GM23338 (cell line): ENCODE data around the gene FGFR3. TPM values are rescaled to one million over a fixed set of nuclear protein-coding genes. Genes with fewer than 3 reads are reported as not detected.

Source experiments
- ATAC-seq: fragments of 200-7000 bp; cut with Tn5 transposase; 3 replicates; pipeline ENCODE4 v1.9.1; 2020
- DNase-seq: peaks from one replicate; pipeline ENCODE4 v3.0.0-alpha.2; 2015; ENCODE audit warnings: low spot score
- H2AFZ ChIP-seq: fragments of 200-600 bp; sonication (generic); 2 replicates; pipeline ENCODE4 v1.8.0; 2016; ENCODE audit warnings: antibody characterized with exemption, mild to moderate bottlenecking, moderate library complexity
- H3F3A ChIP-seq: fragments of 200-600 bp; sonication (generic); replicated peaks from 2 replicates; pipeline ENCODE4 v1.8.0; 2017; ENCODE audit warnings: antibody characterized with exemption, mixed run types, low read depth
- H3K27ac ChIP-seq: fragments of 200-600 bp; sonication (generic); 2 replicates; pipeline ENCODE4 v1.6.1; 2016; ENCODE audit warnings: low read depth
- H3K27me3 ChIP-seq: fragments of 200-600 bp; sonication (generic); 2 replicates; pipeline ENCODE4 v1.8.0; 2016; ENCODE audit warnings: mild to moderate bottlenecking, mixed run types, moderate library complexity; ENCODE audit not compliant: insufficient read depth
- H3K36me3 ChIP-seq: fragments of 200-600 bp; sonication (generic); 2 replicates; pipeline ENCODE4 v1.8.0; 2016; ENCODE audit warnings: mild to moderate bottlenecking; ENCODE audit not compliant: insufficient read depth
- H3K4me1 ChIP-seq: fragments of 200-600 bp; sonication (generic); 2 replicates; pipeline ENCODE4 v1.8.0; 2016; ENCODE audit warnings: mild to moderate bottlenecking, moderate library complexity; ENCODE audit not compliant: insufficient read depth
- H3K4me2 ChIP-seq: fragments of 200-600 bp; sonication (generic); 2 replicates; pipeline ENCODE4 v1.7.1; 2017; ENCODE audit warnings: mixed run types
- H3K4me3 ChIP-seq: fragments of 200-600 bp; sonication (generic); 2 replicates; pipeline ENCODE4 v1.6.1; 2016; ENCODE audit warnings: mixed run types
- H3K79me2 ChIP-seq: fragments of 200-600 bp; sonication (generic); replicated peaks from 2 replicates; pipeline ENCODE4 v1.8.0; 2017; ENCODE audit warnings: mild to moderate bottlenecking; ENCODE audit not compliant: insufficient read depth
- H3K9me2 ChIP-seq: fragments of 200-600 bp; sonication (generic); 2 replicates; pipeline ENCODE4 v1.8.0; 2017; ENCODE audit not compliant: insufficient read depth
- H4K20me1 ChIP-seq: fragments of 200-600 bp; sonication (generic); replicated peaks from 2 replicates; pipeline ENCODE4 v1.8.0; 2017; ENCODE audit warnings: mild to moderate bottlenecking; ENCODE audit not compliant: insufficient read depth
- H3K27ac Mint-ChIP-seq: 2 replicates; pipeline ENCODE4 v1.8.0; 2020; ENCODE audit warnings: inconsistent platforms, mild to moderate bottlenecking, moderate library complexity, mixed read lengths
- H3K27me3 Mint-ChIP-seq: 3 replicates; pipeline ENCODE4 v1.8.0; 2022; ENCODE audit warnings: low read depth, mild to moderate bottlenecking, moderate library complexity, mixed read lengths, inconsistent platforms; ENCODE audit not compliant: insufficient read depth, poor library complexity
- H3K36me3 Mint-ChIP-seq: 3 replicates; pipeline ENCODE4 v1.8.0; 2021; ENCODE audit warnings: low read depth, mild to moderate bottlenecking, inconsistent platforms, moderate library complexity, mixed read lengths
- H3K4me1 Mint-ChIP-seq: 3 replicates; pipeline ENCODE4 v1.8.0; 2020; ENCODE audit warnings: mild to moderate bottlenecking, inconsistent platforms, mixed read lengths
- H3K4me3 Mint-ChIP-seq: 3 replicates; pipeline ENCODE4 v1.8.0; 2021; ENCODE audit warnings: moderate library complexity, mild to moderate bottlenecking, inconsistent platforms, mixed read lengths
- H3K9me3 Mint-ChIP-seq: 3 replicates; pipeline ENCODE4 v1.8.0; 2020; ENCODE audit warnings: moderate library complexity, mild to moderate bottlenecking, inconsistent platforms, mixed read lengths
- CREB1 ChIP-seq: fragments of 250-450 bp; sonication (Bioruptor Pico); IDR thresholded peaks from 2 replicates; pipeline ENCODE4 v1.5.0; 2020; ENCODE audit warnings: low read depth, mild to moderate bottlenecking, moderate library complexity
- ETS1 ChIP-seq: IDR thresholded peaks from 2 replicates; pipeline ENCODE4 v1.6.1; 2016; ENCODE audit warnings: antibody characterized with exemption
- EZH2 ChIP-seq: fragments of 200-600 bp; sonication (generic); IDR thresholded peaks from one replicate; pipeline ENCODE4 v1.8.0; 2017; ENCODE audit warnings: antibody characterized with exemption, mild to moderate bottlenecking, low read depth; ENCODE audit not compliant: unreplicated experiment
- EZH2phosphoT487 ChIP-seq: fragments of 200-600 bp; sonication (generic); IDR thresholded peaks from one replicate; pipeline ENCODE4 v1.8.1; 2018; ENCODE audit warnings: antibody characterized with exemption; ENCODE audit not compliant: unreplicated experiment
- JUNB ChIP-seq: IDR thresholded peaks from one replicate; pipeline ENCODE4 v1.6.1; 2016; ENCODE audit warnings: antibody characterized with exemption; ENCODE audit not compliant: unreplicated experiment
- NANOG ChIP-seq: IDR thresholded peaks from 2 replicates; pipeline ENCODE4 v1.6.1; 2016; ENCODE audit warnings: antibody characterized with exemption, borderline replicate concordance
- POLR2AphosphoS5 ChIP-seq: IDR thresholded peaks from 2 replicates; pipeline ENCODE4 v1.6.1; 2016; ENCODE audit warnings: antibody characterized with exemption, low read depth
- STAT1 ChIP-seq: IDR thresholded peaks from one replicate; pipeline ENCODE4 v1.6.1; 2016; ENCODE audit warnings: antibody characterized with exemption; ENCODE audit not compliant: unreplicated experiment
- ZNF114 ChIP-seq: fragments of 250-450 bp; sonication (Bioruptor Pico); IDR thresholded peaks from 2 replicates; pipeline ENCODE4 v1.5.0; 2020; ENCODE audit warnings: mild to moderate bottlenecking, moderate library complexity
- ZNF331 ChIP-seq: fragments of 250-450 bp; sonication (Bioruptor Pico); IDR thresholded peaks from 2 replicates; pipeline ENCODE4 v1.5.0; 2020; ENCODE audit warnings: low read depth, mild to moderate bottlenecking, moderate library complexity
- polyA plus RNA-seq: library from polyadenylated mRNA; unstranded; fragments of >200 nt; fragmentation: Nextera tagmentation; extraction: Ambion mirVana; gene quantifications from 2 replicates; pipeline ENCODE4 v1.2.1, GENCODE V29; 2016
- total RNA-seq: library from RNA; depleted of rRNA; stranded (reverse); fragments of >200 nt; shearing (Covaris generic); gene quantifications from 2 replicates; pipeline ENCODE4 v1.2.3, GENCODE V29; 2014
- TF ChIP-seq, protein P1 (sequence below): IDR thresholded peaks from one replicate; pipeline ENCODE4 v1.6.1; 2018; ENCODE audit warnings: antibody characterized with exemption; ENCODE audit not compliant: unreplicated experiment
- TF ChIP-seq, protein P2 (sequence below), 2 experiments: fragments of 200-600 bp in 1 of 2; sonication (generic) in 1 of 2; conservative IDR thresholded peaks; 2 replicates each; pipeline versions ENCODE4 v1.5.1 to v1.6.1; 2016 to 2017; ENCODE audit warnings: antibody characterized with exemption in 2 of 2, low read depth in 2 of 2, mild to moderate bottlenecking in 2 of 2, moderate library complexity in 1 of 2
- TF ChIP-seq, protein P3 (sequence below): fragments of 250-450 bp; sonication (Bioruptor Pico); IDR thresholded peaks from 2 replicates; pipeline ENCODE4 v1.5.0; 2020; ENCODE audit warnings: mild to moderate bottlenecking, moderate library complexity

FGFR3 gene
- total and polyA plus RNA-seq, 2 experiments from 2014 or later = 3.6 to 17.4 TPM

DNA sequence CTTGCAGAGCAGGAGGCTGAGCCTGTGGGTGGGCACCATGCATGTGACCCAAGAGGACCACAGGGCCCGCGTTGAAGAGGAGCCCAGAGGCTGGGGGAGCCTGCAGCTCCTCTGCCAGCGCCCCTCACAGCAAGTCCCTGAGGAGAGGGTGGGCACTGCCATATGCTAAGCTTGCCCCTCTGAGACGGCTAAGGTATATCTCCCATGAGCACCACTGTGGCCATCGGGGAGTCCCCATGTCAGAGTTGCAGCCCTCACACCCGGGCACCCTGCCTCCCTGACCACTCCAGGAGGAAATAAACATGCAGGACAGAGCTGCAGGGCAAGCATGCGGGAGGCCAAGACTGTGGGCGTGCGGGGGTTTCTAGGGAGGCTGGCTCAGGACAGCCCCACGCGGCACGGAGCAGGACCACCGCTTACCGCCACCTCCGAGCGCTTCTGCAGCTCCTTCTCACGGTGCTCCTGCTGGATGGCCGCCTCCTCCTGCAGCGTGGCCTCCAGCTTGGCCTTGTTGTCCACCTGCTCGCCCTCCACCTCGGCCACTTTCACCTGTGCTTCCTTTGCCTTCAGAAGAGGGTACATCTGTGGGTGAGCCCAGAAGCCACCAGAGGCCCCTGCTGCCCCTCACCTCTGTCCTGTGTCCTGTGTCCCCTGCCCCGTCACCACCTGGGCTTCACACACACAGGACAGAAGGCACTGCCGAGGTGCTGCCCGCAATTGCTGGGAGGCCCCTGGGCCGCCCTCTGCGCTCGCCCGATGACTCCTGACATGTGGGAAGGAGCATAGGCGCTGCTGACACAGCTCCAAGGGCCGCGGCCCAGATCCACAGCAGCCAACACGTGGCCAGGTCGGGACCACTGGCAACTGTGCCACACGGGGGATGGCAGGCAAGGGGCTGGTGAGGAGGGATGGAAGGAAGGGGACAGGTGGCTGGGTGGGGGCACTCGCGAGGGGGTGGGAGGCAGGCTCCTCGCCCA lies 29.8 kb downstream of the FGFR3 start:
- TF ChIP-seq, protein P1, sequence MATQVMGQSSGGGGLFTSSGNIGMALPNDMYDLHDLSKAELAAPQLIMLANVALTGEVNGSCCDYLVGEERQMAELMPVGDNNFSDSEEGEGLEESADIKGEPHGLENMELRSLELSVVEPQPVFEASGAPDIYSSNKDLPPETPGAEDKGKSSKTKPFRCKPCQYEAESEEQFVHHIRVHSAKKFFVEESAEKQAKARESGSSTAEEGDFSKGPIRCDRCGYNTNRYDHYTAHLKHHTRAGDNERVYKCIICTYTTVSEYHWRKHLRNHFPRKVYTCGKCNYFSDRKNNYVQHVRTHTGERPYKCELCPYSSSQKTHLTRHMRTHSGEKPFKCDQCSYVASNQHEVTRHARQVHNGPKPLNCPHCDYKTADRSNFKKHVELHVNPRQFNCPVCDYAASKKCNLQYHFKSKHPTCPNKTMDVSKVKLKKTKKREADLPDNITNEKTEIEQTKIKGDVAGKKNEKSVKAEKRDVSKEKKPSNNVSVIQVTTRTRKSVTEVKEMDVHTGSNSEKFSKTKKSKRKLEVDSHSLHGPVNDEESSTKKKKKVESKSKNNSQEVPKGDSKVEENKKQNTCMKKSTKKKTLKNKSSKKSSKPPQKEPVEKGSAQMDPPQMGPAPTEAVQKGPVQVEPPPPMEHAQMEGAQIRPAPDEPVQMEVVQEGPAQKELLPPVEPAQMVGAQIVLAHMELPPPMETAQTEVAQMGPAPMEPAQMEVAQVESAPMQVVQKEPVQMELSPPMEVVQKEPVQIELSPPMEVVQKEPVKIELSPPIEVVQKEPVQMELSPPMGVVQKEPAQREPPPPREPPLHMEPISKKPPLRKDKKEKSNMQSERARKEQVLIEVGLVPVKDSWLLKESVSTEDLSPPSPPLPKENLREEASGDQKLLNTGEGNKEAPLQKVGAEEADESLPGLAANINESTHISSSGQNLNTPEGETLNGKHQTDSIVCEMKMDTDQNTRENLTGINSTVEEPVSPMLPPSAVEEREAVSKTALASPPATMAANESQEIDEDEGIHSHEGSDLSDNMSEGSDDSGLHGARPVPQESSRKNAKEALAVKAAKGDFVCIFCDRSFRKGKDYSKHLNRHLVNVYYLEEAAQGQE = no peak
- TF ChIP-seq ZNF114 (CRISPR knock-in tag) (no peak), ZNF331 (CRISPR knock-in tag) (no peak), NANOG (no peak), EZH2phosphoT487 (no peak), JUNB (no peak), POLR2AphosphoS5 (no peak), EZH2 (no peak), CREB1 (no peak), STAT1 (no peak), ETS1 (no peak)
- TF ChIP-seq, protein P2, sequence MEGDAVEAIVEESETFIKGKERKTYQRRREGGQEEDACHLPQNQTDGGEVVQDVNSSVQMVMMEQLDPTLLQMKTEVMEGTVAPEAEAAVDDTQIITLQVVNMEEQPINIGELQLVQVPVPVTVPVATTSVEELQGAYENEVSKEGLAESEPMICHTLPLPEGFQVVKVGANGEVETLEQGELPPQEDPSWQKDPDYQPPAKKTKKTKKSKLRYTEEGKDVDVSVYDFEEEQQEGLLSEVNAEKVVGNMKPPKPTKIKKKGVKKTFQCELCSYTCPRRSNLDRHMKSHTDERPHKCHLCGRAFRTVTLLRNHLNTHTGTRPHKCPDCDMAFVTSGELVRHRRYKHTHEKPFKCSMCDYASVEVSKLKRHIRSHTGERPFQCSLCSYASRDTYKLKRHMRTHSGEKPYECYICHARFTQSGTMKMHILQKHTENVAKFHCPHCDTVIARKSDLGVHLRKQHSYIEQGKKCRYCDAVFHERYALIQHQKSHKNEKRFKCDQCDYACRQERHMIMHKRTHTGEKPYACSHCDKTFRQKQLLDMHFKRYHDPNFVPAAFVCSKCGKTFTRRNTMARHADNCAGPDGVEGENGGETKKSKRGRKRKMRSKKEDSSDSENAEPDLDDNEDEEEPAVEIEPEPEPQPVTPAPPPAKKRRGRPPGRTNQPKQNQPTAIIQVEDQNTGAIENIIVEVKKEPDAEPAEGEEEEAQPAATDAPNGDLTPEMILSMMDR (conservative IDR thresholded peaks at IDR 0.05; ENCODE audit: low read depth in 2 of 2) = no peak
- TF ChIP-seq, protein P3, sequence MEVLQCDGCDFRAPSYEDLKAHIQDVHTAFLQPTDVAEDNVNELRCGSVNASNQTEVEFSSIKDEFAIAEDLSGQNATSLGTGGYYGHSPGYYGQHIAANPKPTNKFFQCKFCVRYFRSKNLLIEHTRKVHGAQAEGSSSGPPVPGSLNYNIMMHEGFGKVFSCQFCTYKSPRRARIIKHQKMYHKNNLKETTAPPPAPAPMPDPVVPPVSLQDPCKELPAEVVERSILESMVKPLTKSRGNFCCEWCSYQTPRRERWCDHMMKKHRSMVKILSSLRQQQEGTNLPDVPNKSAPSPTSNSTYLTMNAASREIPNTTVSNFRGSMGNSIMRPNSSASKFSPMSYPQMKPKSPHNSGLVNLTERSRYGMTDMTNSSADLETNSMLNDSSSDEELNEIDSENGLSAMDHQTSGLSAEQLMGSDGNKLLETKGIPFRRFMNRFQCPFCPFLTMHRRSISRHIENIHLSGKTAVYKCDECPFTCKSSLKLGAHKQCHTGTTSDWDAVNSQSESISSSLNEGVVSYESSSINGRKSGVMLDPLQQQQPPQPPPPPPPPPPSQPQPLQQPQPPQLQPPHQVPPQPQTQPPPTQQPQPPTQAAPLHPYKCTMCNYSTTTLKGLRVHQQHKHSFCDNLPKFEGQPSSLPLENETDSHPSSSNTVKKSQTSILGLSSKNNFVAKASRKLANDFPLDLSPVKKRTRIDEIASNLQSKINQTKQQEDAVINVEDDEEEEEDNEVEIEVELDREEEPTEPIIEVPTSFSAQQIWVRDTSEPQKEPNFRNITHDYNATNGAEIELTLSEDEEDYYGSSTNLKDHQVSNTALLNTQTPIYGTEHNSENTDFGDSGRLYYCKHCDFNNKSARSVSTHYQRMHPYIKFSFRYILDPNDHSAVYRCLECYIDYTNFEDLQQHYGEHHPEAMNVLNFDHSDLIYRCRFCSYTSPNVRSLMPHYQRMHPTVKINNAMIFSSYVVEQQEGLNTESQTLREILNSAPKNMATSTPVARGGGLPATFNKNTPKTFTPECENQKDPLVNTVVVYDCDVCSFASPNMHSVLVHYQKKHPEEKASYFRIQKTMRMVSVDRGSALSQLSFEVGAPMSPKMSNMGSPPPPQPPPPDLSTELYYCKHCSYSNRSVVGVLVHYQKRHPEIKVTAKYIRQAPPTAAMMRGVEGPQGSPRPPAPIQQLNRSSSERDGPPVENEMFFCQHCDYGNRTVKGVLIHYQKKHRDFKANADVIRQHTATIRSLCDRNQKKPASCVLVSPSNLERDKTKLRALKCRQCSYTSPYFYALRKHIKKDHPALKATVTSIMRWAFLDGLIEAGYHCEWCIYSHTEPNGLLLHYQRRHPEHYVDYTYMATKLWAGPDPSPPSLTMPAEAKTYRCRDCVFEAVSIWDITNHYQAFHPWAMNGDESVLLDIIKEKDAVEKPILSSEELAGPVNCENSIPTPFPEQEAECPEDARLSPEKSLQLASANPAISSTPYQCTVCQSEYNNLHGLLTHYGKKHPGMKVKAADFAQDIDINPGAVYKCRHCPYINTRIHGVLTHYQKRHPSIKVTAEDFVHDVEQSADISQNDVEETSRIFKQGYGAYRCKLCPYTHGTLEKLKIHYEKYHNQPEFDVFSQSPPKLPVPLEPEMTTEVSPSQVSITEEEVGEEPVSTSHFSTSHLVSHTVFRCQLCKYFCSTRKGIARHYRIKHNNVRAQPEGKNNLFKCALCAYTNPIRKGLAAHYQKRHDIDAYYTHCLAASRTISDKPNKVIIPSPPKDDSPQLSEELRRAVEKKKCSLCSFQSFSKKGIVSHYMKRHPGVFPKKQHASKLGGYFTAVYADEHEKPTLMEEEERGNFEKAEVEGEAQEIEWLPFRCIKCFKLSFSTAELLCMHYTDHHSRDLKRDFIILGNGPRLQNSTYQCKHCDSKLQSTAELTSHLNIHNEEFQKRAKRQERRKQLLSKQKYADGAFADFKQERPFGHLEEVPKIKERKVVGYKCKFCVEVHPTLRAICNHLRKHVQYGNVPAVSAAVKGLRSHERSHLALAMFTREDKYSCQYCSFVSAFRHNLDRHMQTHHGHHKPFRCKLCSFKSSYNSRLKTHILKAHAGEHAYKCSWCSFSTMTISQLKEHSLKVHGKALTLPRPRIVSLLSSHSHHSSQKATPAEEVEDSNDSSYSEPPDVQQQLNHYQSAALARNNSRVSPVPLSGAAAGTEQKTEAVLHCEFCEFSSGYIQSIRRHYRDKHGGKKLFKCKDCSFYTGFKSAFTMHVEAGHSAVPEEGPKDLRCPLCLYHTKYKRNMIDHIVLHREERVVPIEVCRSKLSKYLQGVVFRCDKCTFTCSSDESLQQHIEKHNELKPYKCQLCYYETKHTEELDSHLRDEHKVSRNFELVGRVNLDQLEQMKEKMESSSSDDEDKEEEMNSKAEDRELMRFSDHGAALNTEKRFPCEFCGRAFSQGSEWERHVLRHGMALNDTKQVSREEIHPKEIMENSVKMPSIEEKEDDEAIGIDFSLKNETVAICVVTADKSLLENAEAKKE (CRISPR knock-in tag) = no peak
- ATAC-seq = no peak
- Histone ChIP-seq H3F3A (no peaks in the 10 kb centered on the region), H2AFZ (no peak overlapping the region), H3K27ac (no peak overlapping the region), H4K20me1 (peaks cover 5% of the 10 kb centered on the region; the same call in 1 of the 2 replicates), H3K4me1 (no peaks in the 10 kb centered on the region), H3K4me2 (no peak overlapping the region), H3K9me2 (no peaks in the 10 kb centered on the region), H3K27me3 (no peaks in the 10 kb centered on the region), H3K79me2 (no peaks in the 10 kb centered on the region), H3K36me3 (peaks cover 24% of the 10 kb centered on the region), H3K4me3 (no peak overlapping the region)
- no peak overlapping the region for H3K27ac Mint-ChIP-seq
- DNase-seq = no peak
- H3K4me1 Mint-ChIP-seq = no peaks in the 10 kb centered on the region
- H3K36me3 Mint-ChIP-seq = peaks cover 66% of the 10 kb centered on the region
- H3K4me3 Mint-ChIP-seq = no peak overlapping the region
- peaks cover 9% of the 10 kb centered on the region for H3K27me3 Mint-ChIP-seq
- H3K9me3 Mint-ChIP-seq = peaks cover 3% of the 10 kb centered on the region; the same call in 2 of the 3 replicates
